GM18519 (cell line): ENCODE data around the gene SYNRG.

Experiments used
- ATAC-seq: cut with Tn5 transposase; IDR thresholded peaks from one replicate; pipeline ENCODE4 v1.9.1; 2021; ENCODE audit warnings: mild to moderate bottlenecking, moderate library complexity; ENCODE audit not compliant: unreplicated experiment, low FRiP score

Gene SYNRG

DNA sequence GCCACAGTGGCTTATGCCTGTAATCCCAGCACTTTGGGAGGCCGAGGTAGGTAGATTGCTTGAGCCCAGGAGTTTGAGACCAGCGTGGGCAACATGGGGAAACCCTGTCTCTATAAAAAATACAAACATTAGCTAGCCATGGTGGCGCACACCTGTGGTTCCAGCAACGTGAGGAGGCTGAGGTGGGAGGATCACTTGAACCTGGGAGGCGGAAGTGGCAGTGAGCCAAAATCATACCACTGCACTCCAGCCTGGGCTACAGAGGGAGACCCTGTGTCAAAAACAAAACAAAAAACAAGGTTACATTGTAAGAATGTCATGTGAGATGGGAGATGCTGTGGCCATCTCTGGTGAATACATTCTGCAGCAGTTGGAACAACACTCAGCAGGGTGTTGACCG is 106.1 kb downstream of the SYNRG start:
- no peak for ATAC-seq

- ATAC-seq: no peak
Observed at GRCh38 chr17:37502009-37502936, 106.9 kb downstream of the SYNRG start.

GRCh38 chr17:37500378-37500777 is 108.8 kb downstream of the SYNRG start:
- no peak for ATAC-seq

DNA sequence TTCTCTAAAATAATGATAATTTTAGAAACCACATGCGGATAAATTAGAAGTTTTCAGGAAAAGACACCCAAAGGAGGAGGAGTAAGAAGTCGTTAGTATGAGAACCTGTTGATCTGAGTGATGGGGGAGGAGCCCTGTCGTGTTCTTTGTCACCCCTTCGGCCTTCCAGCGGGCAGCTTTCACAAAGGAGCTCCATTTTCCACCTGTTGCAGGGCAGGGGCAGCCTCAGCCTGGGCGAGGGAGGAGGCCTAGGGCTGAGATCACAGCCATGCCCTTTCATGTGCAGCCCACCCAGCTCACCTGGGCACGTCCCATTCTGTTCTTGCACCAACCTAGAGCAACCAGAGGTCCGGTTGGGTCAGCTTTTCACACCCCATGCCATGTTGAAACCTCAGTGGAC is 114.2 kb downstream of the SYNRG start:
- no peak for ATAC-seq

DNA sequence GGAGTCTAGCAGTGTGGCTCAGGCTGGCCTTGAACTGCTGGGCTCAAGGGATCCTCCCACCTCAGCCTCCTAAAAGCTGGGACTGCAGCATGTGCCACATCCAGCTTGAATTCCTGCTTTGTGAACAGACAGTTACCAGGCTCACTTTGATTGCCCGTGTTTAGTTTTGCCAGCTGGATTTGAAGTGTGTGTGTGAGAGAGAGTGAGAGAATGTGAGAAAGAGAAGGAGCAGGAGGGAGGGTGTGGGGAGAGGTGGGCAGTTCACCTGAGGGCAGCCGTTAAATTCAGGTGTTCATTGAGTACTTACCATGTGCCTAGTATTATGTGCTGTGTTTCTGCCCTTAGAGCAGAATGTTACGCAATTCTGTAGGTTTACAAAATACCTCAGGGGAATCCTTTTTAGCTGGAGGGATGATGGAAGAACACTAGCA is 114.8 kb downstream of the SYNRG start:
- ATAC-seq: no peak

GRCh38 chr17:37493249-37494027 is 115.8 kb downstream of the SYNRG start:
- no peak for ATAC-seq

- ATAC-seq: no peak
Observed at GRCh38 chr17:37492167-37492566, 117.1 kb downstream of the SYNRG start.

DNA sequence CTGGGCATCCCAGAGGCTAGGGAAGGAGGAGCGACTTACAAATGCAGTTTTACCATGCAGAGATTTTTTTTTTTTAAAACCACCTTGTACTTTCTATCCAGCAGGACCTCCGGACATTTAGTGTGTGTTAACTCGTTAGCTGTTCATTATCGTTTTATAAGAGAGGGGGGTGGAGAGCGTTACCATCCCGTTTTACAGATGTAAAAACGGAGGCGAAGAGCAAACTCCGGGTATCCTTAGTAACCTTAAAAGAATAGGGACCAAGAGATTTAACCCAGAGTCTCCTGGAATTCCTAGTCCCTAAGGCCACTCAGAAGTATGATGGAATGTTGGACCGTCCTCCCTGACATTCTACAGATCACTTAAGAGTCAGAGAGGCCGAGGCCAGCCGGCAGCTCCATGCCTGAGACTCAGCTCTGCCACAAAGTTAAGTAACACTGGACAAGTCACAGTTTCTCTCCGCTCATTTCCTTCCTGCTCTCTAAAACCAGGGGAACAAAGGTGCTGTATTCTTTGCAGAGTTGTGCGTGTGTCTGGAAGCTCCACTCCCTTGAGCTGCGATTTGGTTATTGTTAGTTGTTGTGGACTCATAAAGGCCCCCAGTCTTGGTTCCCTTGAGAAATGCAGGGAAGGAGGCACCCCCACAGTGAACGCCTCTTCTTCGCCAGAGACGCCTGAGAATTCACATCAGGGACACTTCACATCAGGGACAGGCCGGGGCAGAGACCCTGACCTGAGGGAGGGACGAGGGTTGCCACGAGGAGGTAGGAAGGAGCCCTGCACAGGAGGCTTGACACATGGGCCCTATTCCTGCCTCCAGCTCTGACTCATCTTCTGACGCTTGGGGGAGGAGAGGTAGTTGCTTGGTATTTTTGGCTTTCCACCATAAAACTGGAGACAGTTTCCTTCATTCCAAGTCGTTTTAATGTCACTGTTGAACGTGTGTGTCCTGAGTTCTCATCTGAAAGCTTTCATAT is 118.3 kb downstream of the SYNRG start:
- ATAC-seq: no peak

- peak; percentile 29 for ATAC-seq
Observed at GRCh38 chr17:37490022-37490587, 119.1 kb downstream of the SYNRG start.

DNA sequence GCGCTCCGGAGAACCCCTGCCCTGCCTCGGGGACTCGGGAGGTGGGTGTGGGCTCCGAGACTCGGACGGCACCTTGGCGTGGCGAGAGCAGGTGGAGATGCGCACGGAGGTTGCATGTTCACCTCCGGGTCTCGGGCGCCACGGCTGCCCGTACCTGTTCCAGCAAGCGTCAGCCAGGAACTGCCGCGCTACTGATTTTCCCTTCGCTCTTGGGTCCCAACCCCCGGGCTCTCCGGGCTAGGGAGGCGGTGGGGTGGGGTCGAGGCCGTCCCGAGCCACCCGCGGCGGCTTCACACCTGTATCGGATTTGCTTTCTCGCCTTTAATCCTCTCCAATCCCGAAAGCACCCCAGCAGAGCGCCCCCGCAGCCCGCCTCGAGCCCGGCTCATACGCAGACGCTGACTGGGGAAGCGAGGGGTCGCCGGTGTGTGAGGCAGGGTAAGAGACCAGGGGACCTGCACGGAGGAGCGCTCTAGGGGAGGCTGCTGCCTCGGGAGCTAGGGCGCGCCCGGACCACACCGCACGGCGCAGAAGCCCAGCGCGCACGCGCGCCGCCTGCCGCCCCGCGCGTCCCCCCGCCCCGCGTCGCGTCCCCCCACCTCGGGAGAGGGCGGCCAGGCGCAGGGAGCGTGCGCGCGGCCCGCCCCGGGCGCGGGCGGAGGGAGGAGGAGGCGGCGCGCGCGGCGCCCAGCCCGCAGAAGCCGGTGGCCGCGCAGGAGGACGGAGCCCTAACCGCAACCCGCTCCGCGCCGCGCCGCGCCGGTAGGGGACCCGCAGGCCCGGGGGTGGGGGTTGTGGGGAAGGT is 119.8 kb downstream of the SYNRG start, which contains the start of gene DUSP14:
DUSP14 (plus strand) TSS at position 695 of the 805 bp plus-strand sequence. CDS start 22,382 bp downstream, outside the sequence.
- ATAC-seq: peak; percentile 35

DNA sequence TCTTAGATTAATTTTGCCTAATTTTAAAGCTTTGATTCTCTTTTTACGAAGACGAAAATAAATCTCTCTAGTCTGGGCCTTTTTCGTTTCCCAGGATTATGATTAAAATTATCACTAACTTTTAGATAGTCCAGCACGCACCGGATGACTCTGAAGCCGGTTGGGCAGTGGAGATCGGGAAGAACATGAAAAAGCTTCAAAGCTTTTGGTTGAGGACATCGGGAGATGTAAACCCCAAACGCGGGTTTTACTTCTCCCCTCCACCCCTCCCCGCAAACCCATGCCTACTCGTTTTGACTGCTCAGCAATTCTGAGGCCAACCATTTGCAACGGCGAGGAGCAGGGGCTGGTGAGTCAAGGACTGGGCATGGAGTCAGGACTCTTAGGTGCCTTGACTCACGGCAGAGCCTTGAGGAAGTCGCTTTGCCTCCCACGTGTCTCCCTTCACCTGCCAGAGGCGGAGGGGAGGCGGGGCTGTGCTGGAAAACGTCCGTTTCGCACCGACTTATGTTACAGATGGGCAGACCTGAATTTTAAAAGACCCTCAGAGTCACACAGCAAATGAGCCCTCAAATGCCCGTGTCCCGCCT is 120.5 kb downstream of the SYNRG start:
- ATAC-seq: no peak

GRCh38 chr17:37488009-37488604 is 121.1 kb downstream of the SYNRG start:
- ATAC-seq: no peak

- no peak for ATAC-seq
Observed at GRCh38 chr17:37485938-37486570, 123.2 kb downstream of the SYNRG start.

DNA sequence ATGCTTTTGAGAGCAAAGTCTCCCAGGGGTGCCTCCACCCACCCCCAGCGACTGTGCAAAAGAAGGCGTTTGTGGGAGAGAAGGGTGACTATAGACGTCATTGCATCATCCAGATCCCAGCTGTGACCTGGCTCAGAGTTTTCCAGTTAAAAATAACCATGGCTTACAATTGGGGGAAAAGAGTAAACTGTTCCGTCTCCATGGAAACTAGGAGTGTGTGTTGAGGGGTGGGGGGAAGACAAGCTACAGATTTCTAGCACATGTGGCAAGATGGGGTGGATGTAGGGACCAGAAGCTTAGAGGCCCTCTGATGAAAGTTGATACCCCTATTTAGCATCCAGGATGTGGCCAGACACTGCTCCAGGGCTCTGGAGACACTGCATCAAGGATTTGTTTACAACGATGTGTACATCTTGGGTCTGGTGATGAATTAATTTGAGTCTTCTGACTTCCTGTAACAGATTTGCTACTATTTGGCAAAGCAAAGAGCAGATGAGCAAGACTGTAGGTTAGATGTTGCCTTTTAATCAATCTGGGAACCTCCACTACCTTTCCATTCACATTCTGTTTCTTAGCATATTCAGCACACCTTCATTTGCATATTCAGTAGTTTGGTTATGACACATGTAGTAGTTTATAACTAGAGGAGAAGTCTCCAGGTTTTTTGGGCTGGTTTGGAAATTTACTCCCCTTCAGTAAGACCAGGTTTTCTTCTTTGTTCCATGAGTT is 125.7 kb downstream of the SYNRG start:
- no peak for ATAC-seq

- no peak for ATAC-seq
Observed at GRCh38 chr17:37481001-37481665, 128.1 kb downstream of the SYNRG start.

- ATAC-seq: no peak
Observed at GRCh38 chr17:37480427-37480826, 128.8 kb downstream of the SYNRG start.

DNA sequence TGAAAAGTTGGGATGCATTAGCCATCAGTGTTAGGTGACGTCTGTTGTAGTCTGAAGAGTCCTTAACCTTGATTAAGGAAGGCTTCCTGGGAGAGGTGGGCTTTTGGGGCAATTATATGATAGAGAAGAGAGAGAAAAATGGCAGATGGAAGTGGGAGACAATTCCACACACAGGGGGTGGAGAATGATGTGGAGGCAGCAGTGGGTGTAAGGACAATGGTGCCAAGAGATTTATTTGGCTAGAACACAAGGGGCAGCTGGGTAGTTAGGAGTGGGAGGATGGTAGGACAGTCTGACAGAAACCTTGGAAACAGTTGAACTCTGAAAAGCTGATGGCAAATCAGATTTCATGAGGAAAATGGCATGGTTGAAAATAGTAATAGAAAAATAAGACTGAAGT is 130.2 kb downstream of the SYNRG start:
- ATAC-seq: no peak
